Fibroblast of skin of back (primary cell): ENCODE measurements around the gene SPATA6.

Source experiments
- DNase-seq: peaks from one replicate; pipeline ENCODE4 v3.0.0-alpha.2; 2013

Gene SPATA6

DNA sequence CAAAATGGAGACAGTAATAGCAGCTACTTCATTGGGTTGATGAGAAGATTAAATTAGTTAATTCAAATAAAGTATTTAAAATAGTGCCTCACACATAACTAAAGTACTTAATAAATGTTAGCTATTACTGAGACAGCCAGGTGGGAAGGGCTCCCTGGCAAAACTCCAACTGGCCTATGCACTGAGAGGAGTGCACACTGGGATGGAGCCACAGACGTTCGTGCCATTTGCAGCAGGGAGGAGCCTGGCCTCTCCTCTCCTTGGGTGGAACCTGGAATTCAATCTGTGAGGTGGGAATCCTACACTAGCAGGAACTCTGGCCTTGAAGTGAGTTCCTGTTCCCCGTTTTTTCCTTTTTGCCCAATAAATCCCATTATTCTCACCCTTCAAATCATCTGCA lies 221.4 kb downstream of the SPATA6 start:
- DNase-seq = no peak

DNA sequence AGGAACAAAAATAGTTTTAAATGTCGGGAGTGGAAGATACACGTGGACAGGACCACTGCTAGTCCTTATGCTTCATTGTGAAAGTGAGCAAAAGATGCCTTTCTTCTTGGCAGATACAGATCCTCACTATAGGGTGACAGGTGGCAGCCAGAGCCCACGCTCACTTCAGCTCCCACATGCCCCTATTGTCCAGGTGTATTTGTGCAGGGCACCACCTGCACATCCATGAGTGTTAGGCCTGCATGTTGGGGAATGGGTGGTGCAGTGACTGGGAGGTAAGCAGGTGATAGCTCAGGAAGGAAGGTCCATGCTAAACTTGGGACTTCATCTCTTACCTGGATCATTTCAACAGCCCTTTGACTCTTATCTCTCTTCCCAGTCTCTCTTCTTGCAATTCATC lies 222.1 kb downstream of the SPATA6 start:
- no peak for DNase-seq

DNA sequence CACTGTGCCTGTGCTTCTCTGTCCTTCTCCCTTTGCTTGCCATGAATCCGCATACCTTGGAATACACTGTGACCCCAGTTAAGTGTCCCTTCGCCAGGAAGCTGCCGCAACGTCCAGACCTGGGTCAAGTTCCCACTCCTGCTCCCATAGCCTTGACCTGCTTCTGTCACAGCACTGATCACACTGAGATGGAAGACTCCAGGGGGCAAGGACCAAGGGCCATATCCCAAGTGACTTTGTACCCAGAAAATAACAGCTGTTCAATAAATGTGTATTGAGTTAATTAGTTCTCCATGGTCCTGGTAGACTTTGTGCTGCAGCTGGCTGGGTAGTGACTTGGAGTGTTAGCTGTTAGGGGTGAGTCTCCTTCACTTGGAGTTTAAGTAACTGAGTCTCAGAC lies 223.6 kb downstream of the SPATA6 start:
- no peak for DNase-seq

- no peak for DNase-seq
These were observed 225.3 kb downstream of the SPATA6 start for GRCh38 chr1:48246727-48247126.
